Gastroesophageal sphincter (tissue), 4 donors: Measurements from ENCODE around the gene CALML3. TPM values are rescaled to one million over a fixed set of nuclear protein-coding genes. Genes with fewer than 3 reads are reported as not detected.

ENCODE experiments used
- ATAC-seq: fragments of 150-250 bp; one replicate; pipeline ENCODE4 v1.9.1; 2016; ENCODE audit warnings: mild to moderate bottlenecking, moderate library complexity
- H3K27ac ChIP-seq, 4 donors: fragments of 200-600 bp; sonication (generic) in 3 of 4; 1 replicate in 3 of 4; 2 replicates in 1 of 4; pipeline ENCODE4 v1.5.1; 2016 to 2019
- H3K27me3 ChIP-seq: fragments of 200-600 bp; sonication (generic); one replicate; pipeline ENCODE4 v1.5.1; 2019
- H3K36me3 ChIP-seq, 2 donors: fragments of 200-600 bp; sonication (generic); one replicate each; pipeline ENCODE4 v1.5.1; 2019; ENCODE audit warnings: control low read depth in 1 of 2
- H3K4me1 ChIP-seq, 3 donors: fragments of 200-600 bp; sonication (generic); 1 replicate in 2 of 3; 2 replicates in 1 of 3; pipeline ENCODE4 v1.5.1; 2016 to 2019; ENCODE audit warnings: control low read depth in 2 of 3
- H3K4me3 ChIP-seq, 2 donors: fragments of 200-600 bp; sonication (generic); one replicate each; pipeline ENCODE4 v1.5.1; 2019; ENCODE audit warnings: mild to moderate bottlenecking in 1 of 2, moderate library complexity in 1 of 2
- H3K9me3 ChIP-seq, 3 donors: fragments of 200-600 bp; sonication (generic); one replicate each; pipeline ENCODE4 v1.5.1; 2017 to 2019; ENCODE audit warnings: control low read depth in 2 of 3
- CTCF ChIP-seq, 4 experiments: fragments of 200-600 bp in 2 of 4; fragments of 450-650 bp in 2 of 4; sonication (generic) in 1 of 4; IDR thresholded peaks; one replicate each; pipeline ENCODE4 v1.5.1; 2017 to 2019; ENCODE audit warnings: antibody characterized with exemption in 4 of 4, mild to moderate bottlenecking in 2 of 4, moderate library complexity in 2 of 4
- EP300 ChIP-seq: sonication (generic); formaldehyde crosslinking; IDR thresholded peaks from one replicate; pipeline ENCODE4 v1.6.1; 2017; ENCODE audit warnings: antibody characterized with exemption, mild to moderate bottlenecking
- POLR2A ChIP-seq, 2 donors: fragments of 450-650 bp; IDR thresholded peaks; one replicate each; pipeline ENCODE4 v1.6.1; 2017; ENCODE audit warnings: antibody characterized with exemption in 2 of 2, mild to moderate bottlenecking in 2 of 2, moderate library complexity in 1 of 2
- POLR2AphosphoS5 ChIP-seq: sonication (generic); formaldehyde crosslinking; IDR thresholded peaks from one replicate; pipeline ENCODE4 v1.6.1; 2017; ENCODE audit warnings: antibody characterized with exemption
- WGBS, 2 donors: methylation state at CpG; one replicate each; pipeline ENCODE4 v1.1.5; 2018; ENCODE audit warnings: low coverage in 1 of 2; 5-methylcytosine and 5-hydroxymethylcytosine counted together
- total RNA-seq, 4 donors: library from RNA; depleted of rRNA; stranded (reverse); fragments of >200 nt; gene quantifications; one replicate each; pipeline ENCODE4 v1.1.0, GENCODE V29; 2016

CALML3 gene
- total RNA-seq, 4 donors from 2014 or later = 0.13 to 19.4 (median 1.9) TPM; not detected in 1

- Histone ChIP-seq H3K4me1 (peaks cover 0 to 37% (median 10%) of the 10 kb centered on the region in 3 donors), H3K27ac (peak overlapping the region in 3 of 4 donors; percentile 46 to 62 (median 51)), H3K4me3 (no peak overlapping the region), H3K27me3 (no peaks in the 10 kb centered on the region), H3K36me3 (no peaks in the 10 kb centered on the region), H3K9me3 (no peaks in the 10 kb centered on the region)
- no peak for ATAC-seq
- TF ChIP-seq CTCF (IDR thresholded peaks at IDR 0.05) (no peak), POLR2AphosphoS5 (no peak), EP300 (no peak), POLR2A (IDR thresholded peaks at IDR 0.05) (no peak)
- WGBS, 2 donors = 87 to 90% methylated on average over 6 to 7 of the region's 10 CpGs
Observed at GRCh38 chr10:5573319-5573950, 48.7 kb downstream of the CALML3 start.

- Histone ChIP-seq H3K9me3 (no peaks in the 10 kb centered on the region), H3K4me1 (peaks cover 0 to 37% (median 10%) of the 10 kb centered on the region in 3 donors), H3K4me3 (no peak overlapping the region), H3K27me3 (no peaks in the 10 kb centered on the region), H3K36me3 (no peaks in the 10 kb centered on the region), H3K27ac (peak overlapping the region in 3 of 4 donors; percentile 51 to 70 (median 62))
- ATAC-seq = peak; percentile 67
- 78 to 100% methylated on average over 1 to 6 of the region's 20 CpGs for WGBS, 2 donors
- TF ChIP-seq POLR2AphosphoS5 (peak; percentile 29), EP300 (no peak), POLR2A (IDR thresholded peaks at IDR 0.05) (no peak), CTCF (IDR thresholded peaks at IDR 0.05) (peak in 1 of 4 experiments; percentile 3)
Observed at GRCh38 chr10:5573968-5574641, 49.3 kb downstream of the CALML3 start.

GRCh38 chr10:5574642-5575131 is 49.9 kb downstream of the CALML3 start:
- no peak overlapping the region for H3K4me3 ChIP-seq
- H3K27me3 ChIP-seq = no peaks in the 10 kb centered on the region
- peaks cover 0 to 32% (median 10%) of the 10 kb centered on the region in 3 donors for H3K4me1 ChIP-seq
- TF ChIP-seq EP300 = no peak
- no peak for TF ChIP-seq CTCF (IDR thresholded peaks at IDR 0.05)
- no peak for TF ChIP-seq POLR2A (IDR thresholded peaks at IDR 0.05)
- no peak for TF ChIP-seq POLR2AphosphoS5
- WGBS, 2 donors = 60% methylated on average over 2 of the region's 14 CpGs; no CpG with 5 or more reads in 1 of the 2 donors
- H3K36me3 ChIP-seq = no peaks in the 10 kb centered on the region
- peak; percentile 21 for ATAC-seq
- H3K9me3 ChIP-seq = no peaks in the 10 kb centered on the region
- H3K27ac ChIP-seq = peak overlapping the region in 3 of 4 donors; percentile 51 to 70 (median 62)

GRCh38 chr10:5575144-5575481 is 50.4 kb downstream of the CALML3 start:
- TF ChIP-seq POLR2AphosphoS5 = no peak
- 15 to 70% methylated on average over 2 of the region's 9 CpGs for WGBS, 2 donors
- H3K36me3 ChIP-seq = no peaks in the 10 kb centered on the region
- H3K4me1 ChIP-seq = peaks cover 0 to 31% (median 10%) of the 10 kb centered on the region in 3 donors
- H3K9me3 ChIP-seq = no peaks in the 10 kb centered on the region
- H3K4me3 ChIP-seq = peak overlapping the region in 1 of 2 donors; percentile 1
- no peaks in the 10 kb centered on the region for H3K27me3 ChIP-seq
- H3K27ac ChIP-seq = peak overlapping the region in 3 of 4 donors; percentile 51 to 70 (median 62)
- peak; percentile 22 for ATAC-seq

GRCh38 chr10:5575482-5576153 is 50.9 kb downstream of the CALML3 start:
- WGBS, 2 donors = 11 to 41% methylated on average over 5 to 9 of the region's 23 CpGs
- TF ChIP-seq POLR2AphosphoS5 (peak; percentile 43), CTCF (IDR thresholded peaks at IDR 0.05) (no peak)
- peak overlapping the region in 3 of 4 donors; percentile 51 to 70 (median 62) for H3K27ac ChIP-seq
- H3K9me3 ChIP-seq = peaks cover 0 to 1% (median 0%) of the 10 kb centered on the region in 3 donors
- peaks cover 0 to 31% (median 10%) of the 10 kb centered on the region in 3 donors for H3K4me1 ChIP-seq
- ATAC-seq = peak; percentile 60
- H3K27me3 ChIP-seq = no peaks in the 10 kb centered on the region
- H3K36me3 ChIP-seq = no peaks in the 10 kb centered on the region
- H3K4me3 ChIP-seq = peak overlapping the region in 1 of 2 donors; percentile 1
